CD4-positive, CD25-positive, alpha-beta regulatory T cell (primary cell): ENCODE data around the gene GINS1. TPM values are rescaled to one million over a fixed set of nuclear protein-coding genes. Genes with fewer than 3 reads are reported as not detected.
A peak's percentile ranks its signal among the peaks of the same experiment; 100 is the strongest.
"Not testable (repeated sequence)": the region's sequence is repeated elsewhere in the genome, so short reads cannot be mapped to it uniquely, and the experiment has no call there.

Experiments
- ATAC-seq, 2 donors: fragments of 150-1000 bp; cut with Tn5 transposase; one replicate each; pipeline ENCODE4 v1.10.0; 2021; ENCODE audit warnings: low read depth in 2 of 2, moderate number of reproducible peaks in 2 of 2, moderate library complexity in 1 of 2
- DNase-seq, 3 donors: peaks; one replicate each; pipeline versions ENCODE4 v3.0.0 to v3.0.0-alpha.2; 2012 to 2022; ENCODE audit warnings: mixed read lengths in 1 of 3
- H3K27ac ChIP-seq: one replicate; pipeline ENCODE4 v1.7.0; 2013; ENCODE audit warnings: mild to moderate bottlenecking, low read length; ENCODE audit not compliant: insufficient read depth, poor library complexity, severe bottlenecking
- H3K27me3 ChIP-seq: one replicate; pipeline ENCODE4 v1.7.0; 2013; ENCODE audit warnings: low read length; ENCODE audit not compliant: control insufficient read depth, insufficient read depth
- H3K36me3 ChIP-seq: one replicate; pipeline ENCODE4 v1.7.0; 2013; ENCODE audit warnings: mild to moderate bottlenecking, low read length, moderate library complexity; ENCODE audit not compliant: control insufficient read depth, insufficient read depth
- H3K4me1 ChIP-seq: 2 replicates; pipeline ENCODE4 v1.7.0; 2013; ENCODE audit warnings: mild to moderate bottlenecking, low read length; ENCODE audit not compliant: insufficient read depth, control insufficient read depth, poor library complexity, severe bottlenecking
- H3K4me3 ChIP-seq: one replicate; pipeline ENCODE4 v1.7.0; 2013; ENCODE audit warnings: low read depth, mild to moderate bottlenecking, low read length, moderate library complexity
- H3K9me3 ChIP-seq, 2 experiments: 1 replicate in 1 of 2; 2 replicates in 1 of 2; pipeline ENCODE4 v1.7.0; 2013; ENCODE audit warnings: low read length in 2 of 2, mild to moderate bottlenecking in 1 of 2, moderate library complexity in 1 of 2; ENCODE audit not compliant: control insufficient read depth in 2 of 2
- H3K27ac Mint-ChIP-seq, 3 donors: one replicate each; pipeline ENCODE4 v1.8.0; 2020 to 2022; ENCODE audit warnings: mild to moderate bottlenecking in 3 of 3, mixed read lengths in 3 of 3, moderate library complexity in 2 of 3
- H3K27me3 Mint-ChIP-seq: one replicate; pipeline ENCODE4 v1.8.0; 2022; ENCODE audit warnings: mild to moderate bottlenecking, mixed read lengths
- H3K36me3 Mint-ChIP-seq: one replicate; pipeline ENCODE4 v1.8.0; 2020; ENCODE audit warnings: mixed read lengths
- H3K4me1 Mint-ChIP-seq, 4 donors: one replicate each; pipeline ENCODE4 v1.8.0; 2020 to 2022; ENCODE audit warnings: mixed read lengths in 4 of 4, mild to moderate bottlenecking in 1 of 4
- H3K4me3 Mint-ChIP-seq, 4 donors: one replicate each; pipeline ENCODE4 v1.8.0; 2020 to 2022; ENCODE audit warnings: mild to moderate bottlenecking in 4 of 4, mixed read lengths in 4 of 4, moderate library complexity in 3 of 4
- H3K9me3 Mint-ChIP-seq, 7 donors: one replicate each; pipeline ENCODE4 v1.8.0; 2020 to 2022; ENCODE audit warnings: mixed read lengths in 7 of 7, mild to moderate bottlenecking in 3 of 7, moderate library complexity in 2 of 7
- polyA plus RNA-seq, 4 donors: library from polyadenylated mRNA; unstranded; fragments of 300-500 nt; fragmentation: Illumina TruSeq; gene quantifications; one replicate each; pipeline ENCODE4 v1.2.3, GENCODE V29; 2021
- total RNA-seq: library from RNA; stranded (reverse); gene quantifications from one replicate; pipeline ENCODE4 v1.2.3, GENCODE V29; 2022

GINS1 gene
- total and polyA plus RNA-seq, 5 donors from 2014 or later = 0.54 to 1.8 (median 1.0) TPM

- ATAC-seq (no peak), DNase-seq (no peak)
- no peaks in the 10 kb centered on the region for H3K36me3 Mint-ChIP-seq
- Histone ChIP-seq H3K9me3 (no peaks in the 10 kb centered on the region), H3K4me3 (no peak overlapping the region), H3K27ac (no peak overlapping the region), H3K4me1 (peaks cover 13% of the 10 kb centered on the region), H3K36me3 (no peaks in the 10 kb centered on the region), H3K27me3 (peaks cover 10% of the 10 kb centered on the region)
- peak overlapping the region in 1 of 4 donors; percentile 81 for H3K4me3 Mint-ChIP-seq
- peaks cover 14% of the 10 kb centered on the region for H3K27me3 Mint-ChIP-seq
- no peak overlapping the region for H3K27ac Mint-ChIP-seq
- peaks cover 0 to 9% (median 6%) of the 10 kb centered on the region in 4 donors for H3K4me1 Mint-ChIP-seq
- peaks cover 0 to under 1% (median 0%) of the 10 kb centered on the region in 7 donors for H3K9me3 Mint-ChIP-seq
Observed at GRCh38 chr20:25394276-25394675, 13.2 kb upstream of the GINS1 start.

DNA sequence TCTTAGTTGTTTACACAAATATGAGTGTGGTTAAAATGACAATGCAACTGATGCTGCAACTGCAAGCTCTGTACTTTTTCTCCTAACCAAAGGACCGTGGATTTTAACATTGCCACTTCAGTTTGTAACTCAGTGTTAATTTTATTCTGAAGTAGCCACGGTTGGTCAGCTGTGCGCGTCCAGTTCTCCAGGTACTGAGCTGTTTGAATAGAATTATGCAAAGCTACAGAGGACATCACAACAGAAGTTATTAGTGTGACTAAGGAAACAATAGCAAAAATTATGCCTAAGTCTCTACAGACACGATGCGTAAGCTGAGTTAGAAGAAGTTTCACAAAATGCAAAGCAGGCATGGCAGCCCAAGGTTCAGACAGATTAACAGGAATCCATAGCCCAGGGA is 12.5 kb upstream of the GINS1 start:
- H3K9me3 ChIP-seq = no peaks in the 10 kb centered on the region
- H3K4me3 ChIP-seq = no peak overlapping the region
- H3K4me1 Mint-ChIP-seq = peaks cover 0 to 6% (median 2%) of the 10 kb centered on the region in 4 donors
- H3K4me3 Mint-ChIP-seq = no peak overlapping the region
- no peaks in the 10 kb centered on the region for H3K9me3 Mint-ChIP-seq
- H3K27ac ChIP-seq = no peak overlapping the region
- H3K27me3 ChIP-seq = peaks cover 10% of the 10 kb centered on the region
- H3K4me1 ChIP-seq = peaks cover 6% of the 10 kb centered on the region
- ATAC-seq (no peak), DNase-seq (no peak)
- H3K27me3 Mint-ChIP-seq = peaks cover 14% of the 10 kb centered on the region
- H3K36me3 Mint-ChIP-seq = no peaks in the 10 kb centered on the region
- H3K27ac Mint-ChIP-seq = no peak overlapping the region
- H3K36me3 ChIP-seq = no peaks in the 10 kb centered on the region

DNA sequence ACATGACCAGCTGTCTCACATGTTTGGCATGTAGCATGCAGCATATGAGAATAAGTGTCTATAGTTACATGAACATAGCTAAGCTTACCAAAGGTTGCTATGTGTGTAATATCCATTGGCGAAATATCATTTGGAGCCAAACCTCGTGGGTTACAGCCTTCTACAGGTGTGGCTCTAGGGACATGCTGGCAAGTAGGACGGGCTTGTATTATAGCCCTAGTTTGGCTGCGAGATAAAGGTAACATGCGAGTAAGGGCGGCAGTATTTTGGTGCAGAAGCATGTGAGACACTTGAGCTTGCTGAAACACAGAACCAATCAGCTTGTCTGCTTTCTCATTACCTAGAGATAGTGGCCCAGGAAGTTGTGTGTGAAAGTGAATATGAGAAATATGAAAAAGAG is 10.4 kb upstream of the GINS1 start:
- Histone ChIP-seq H3K27ac (no peak overlapping the region), H3K4me3 (no peak overlapping the region), H3K27me3 (peaks cover 10% of the 10 kb centered on the region), H3K9me3 (peaks cover 0 to 5% of the 10 kb centered on the region in 2 experiments), H3K4me1 (no peaks in the 10 kb centered on the region), H3K36me3 (no peaks in the 10 kb centered on the region)
- H3K4me1 Mint-ChIP-seq = peaks cover 0 to 2% (median 0%) of the 10 kb centered on the region in 4 donors
- H3K27me3 Mint-ChIP-seq = peaks cover 14% of the 10 kb centered on the region
- H3K36me3 Mint-ChIP-seq = no peaks in the 10 kb centered on the region
- no peak overlapping the region for H3K4me3 Mint-ChIP-seq
- peaks cover 0 to 5% (median 2%) of the 10 kb centered on the region in 7 donors for H3K9me3 Mint-ChIP-seq
- peak in 1 of 3 donors; percentile 23 for DNase-seq
- no peak for ATAC-seq
- no peak overlapping the region for H3K27ac Mint-ChIP-seq

GRCh38 chr20:25397821-25398220 is 9.7 kb upstream of the GINS1 start:
- peaks cover 0 to 2% (median 0%) of the 10 kb centered on the region in 4 donors for H3K4me1 Mint-ChIP-seq
- H3K27me3 Mint-ChIP-seq = peaks cover 14% of the 10 kb centered on the region
- Histone ChIP-seq H3K36me3 (no peaks in the 10 kb centered on the region), H3K27ac (no peak overlapping the region), H3K27me3 (peaks cover 10% of the 10 kb centered on the region), H3K4me1 (no peaks in the 10 kb centered on the region), H3K4me3 (no peak overlapping the region), H3K9me3 (peaks cover 0 to 12% of the 10 kb centered on the region in 2 experiments)
- no peak overlapping the region for H3K4me3 Mint-ChIP-seq
- ATAC-seq (no peak), DNase-seq (no peak)
- H3K27ac Mint-ChIP-seq = no peak overlapping the region
- H3K9me3 Mint-ChIP-seq = peaks cover 0 to 10% (median 4%) of the 10 kb centered on the region in 7 donors
- H3K36me3 Mint-ChIP-seq = no peaks in the 10 kb centered on the region

DNA sequence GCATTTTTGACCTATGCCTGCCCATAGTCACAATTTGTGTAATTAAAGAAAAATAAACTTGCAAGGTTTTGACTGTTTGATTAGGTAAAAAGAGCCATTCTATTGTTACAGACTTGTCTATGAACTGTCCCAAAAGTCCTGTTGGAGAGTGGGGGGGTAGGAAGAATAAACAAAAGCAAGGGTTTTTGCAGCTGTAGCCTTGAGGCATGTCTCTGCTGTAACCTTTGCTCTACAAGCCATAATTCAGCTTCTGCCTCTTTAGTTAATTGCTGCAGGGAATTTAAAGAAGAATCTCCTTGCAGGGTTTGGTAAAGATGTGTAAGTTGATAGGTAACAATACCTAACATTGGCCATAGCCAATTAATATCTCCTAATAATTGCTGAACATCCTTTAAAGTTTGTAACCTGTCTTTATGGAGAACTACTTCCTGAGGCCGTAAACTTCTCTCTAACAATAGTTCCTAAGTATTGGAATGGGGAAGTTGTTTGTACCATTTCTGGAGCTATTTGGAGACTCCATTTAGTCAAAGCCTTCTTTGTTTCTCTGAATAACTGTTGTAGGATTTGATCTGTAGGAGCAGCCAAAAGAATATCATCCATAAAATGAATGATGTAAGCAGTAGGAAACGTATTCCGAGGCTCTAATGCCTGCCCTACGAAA is 9.0 kb upstream of the GINS1 start:
- Histone ChIP-seq H3K27ac (no peak overlapping the region), H3K36me3 (no peaks in the 10 kb centered on the region), H3K4me3 (no peak overlapping the region), H3K4me1 (no peaks in the 10 kb centered on the region), H3K9me3 (peaks cover 5 to 19% of the 10 kb centered on the region in 2 experiments), H3K27me3 (peaks cover 10% of the 10 kb centered on the region)
- peaks cover 14% of the 10 kb centered on the region for H3K27me3 Mint-ChIP-seq
- peaks cover 3% of the 10 kb centered on the region for H3K36me3 Mint-ChIP-seq
- H3K9me3 Mint-ChIP-seq = peaks cover 0 to 17% (median 4%) of the 10 kb centered on the region in 7 donors
- no peak overlapping the region for H3K27ac Mint-ChIP-seq
- ATAC-seq (no peak), DNase-seq (no peak)
- H3K4me1 Mint-ChIP-seq = peaks cover 0 to 1% (median 0%) of the 10 kb centered on the region in 4 donors
- no peak overlapping the region for H3K4me3 Mint-ChIP-seq

- Histone ChIP-seq H3K27ac (no peak overlapping the region), H3K4me1 (no peaks in the 10 kb centered on the region), H3K27me3 (peaks cover 10% of the 10 kb centered on the region), H3K4me3 (no peak overlapping the region), H3K9me3 (peaks cover 9 to 24% of the 10 kb centered on the region in 2 experiments), H3K36me3 (no peaks in the 10 kb centered on the region)
- peak overlapping the region in 1 of 3 donors; percentile 28 for H3K27ac Mint-ChIP-seq
- H3K4me3 Mint-ChIP-seq = no peak overlapping the region
- H3K4me1 Mint-ChIP-seq = no peaks in the 10 kb centered on the region
- peak in 2 of 3 donors; percentile 49 to 63 for DNase-seq
- H3K27me3 Mint-ChIP-seq = peaks cover 14% of the 10 kb centered on the region
- peaks cover 4% of the 10 kb centered on the region for H3K36me3 Mint-ChIP-seq
- ATAC-seq = peak in 1 of 2 donors; percentile 45
- peaks cover 0 to 20% (median 6%) of the 10 kb centered on the region in 7 donors for H3K9me3 Mint-ChIP-seq
Observed at GRCh38 chr20:25399037-25399430, 8.4 kb upstream of the GINS1 start.

GRCh38 chr20:25400291-25400732 is 7.2 kb upstream of the GINS1 start:
- H3K9me3 ChIP-seq = peaks cover 9 to 25% of the 10 kb centered on the region in 2 experiments
- not testable (repeated sequence) for H3K27ac Mint-ChIP-seq, H3K27me3 ChIP-seq, H3K36me3 Mint-ChIP-seq, H3K27ac ChIP-seq, H3K36me3 ChIP-seq, H3K4me1 Mint-ChIP-seq, H3K4me1 ChIP-seq, DNase-seq, ATAC-seq, H3K4me3 ChIP-seq, H3K4me3 Mint-ChIP-seq
- peaks cover 0 to 23% (median 6%) of the 10 kb centered on the region in 7 donors for H3K9me3 Mint-ChIP-seq
- H3K27me3 Mint-ChIP-seq = peaks cover 14% of the 10 kb centered on the region

- Histone ChIP-seq H3K9me3 (peaks cover 9 to 25% of the 10 kb centered on the region in 2 experiments), H3K4me3 (no peak overlapping the region), H3K36me3 (no peaks in the 10 kb centered on the region), H3K4me1 (peaks cover 4% of the 10 kb centered on the region), H3K27ac (no peak overlapping the region), H3K27me3 (peaks cover 8% of the 10 kb centered on the region)
- Mint-ChIP-seq H3K36me3 (peaks cover 4% of the 10 kb centered on the region), H3K27me3 (no peaks in the 10 kb centered on the region), H3K9me3 (peaks cover 0 to 23% (median 6%) of the 10 kb centered on the region in 7 donors), H3K4me1 (peaks cover 0 to 13% (median 7%) of the 10 kb centered on the region in 4 donors), H3K4me3 (no peak overlapping the region), H3K27ac (no peak overlapping the region)
- DNase-seq = no peak
- ATAC-seq = no peak
Observed at GRCh38 chr20:25402583-25402982, 4.9 kb upstream of the GINS1 start.
